ENCODE measurements around the gene FAM53B.

DNA sequence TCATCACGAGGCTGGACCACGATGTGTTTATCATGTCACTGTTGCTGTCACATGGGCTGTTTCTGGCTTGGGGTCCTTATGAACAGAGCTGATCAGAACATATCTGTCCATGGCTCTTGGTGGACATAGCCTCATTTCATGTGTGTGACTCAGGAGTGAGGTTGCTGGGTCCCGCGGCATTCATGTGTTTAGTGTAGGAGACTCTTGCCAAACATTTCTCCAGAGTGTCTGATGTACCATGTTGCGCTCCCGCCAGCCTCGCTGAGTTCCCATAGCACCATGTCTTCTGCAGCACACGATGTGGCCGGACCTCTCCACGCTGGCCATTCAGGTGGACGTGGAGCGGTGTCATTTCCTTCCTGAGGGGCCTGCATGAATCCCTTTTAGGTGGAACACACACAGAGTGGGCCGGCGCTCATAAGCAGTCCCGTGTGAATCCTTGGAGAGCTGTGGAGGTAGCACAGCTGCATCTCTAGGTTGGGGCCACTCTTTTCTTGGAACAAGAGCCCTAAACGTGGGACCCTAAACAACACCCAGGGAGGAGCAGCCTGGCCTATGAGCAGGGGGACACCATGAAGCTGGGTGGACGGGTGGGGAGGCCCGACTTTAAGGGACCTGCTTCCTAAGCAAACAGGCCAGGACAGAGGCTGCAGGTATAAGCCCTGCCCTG, 147.9 kb downstream of the FAM53B start:
- TF ChIP-seq, protein P1, sequence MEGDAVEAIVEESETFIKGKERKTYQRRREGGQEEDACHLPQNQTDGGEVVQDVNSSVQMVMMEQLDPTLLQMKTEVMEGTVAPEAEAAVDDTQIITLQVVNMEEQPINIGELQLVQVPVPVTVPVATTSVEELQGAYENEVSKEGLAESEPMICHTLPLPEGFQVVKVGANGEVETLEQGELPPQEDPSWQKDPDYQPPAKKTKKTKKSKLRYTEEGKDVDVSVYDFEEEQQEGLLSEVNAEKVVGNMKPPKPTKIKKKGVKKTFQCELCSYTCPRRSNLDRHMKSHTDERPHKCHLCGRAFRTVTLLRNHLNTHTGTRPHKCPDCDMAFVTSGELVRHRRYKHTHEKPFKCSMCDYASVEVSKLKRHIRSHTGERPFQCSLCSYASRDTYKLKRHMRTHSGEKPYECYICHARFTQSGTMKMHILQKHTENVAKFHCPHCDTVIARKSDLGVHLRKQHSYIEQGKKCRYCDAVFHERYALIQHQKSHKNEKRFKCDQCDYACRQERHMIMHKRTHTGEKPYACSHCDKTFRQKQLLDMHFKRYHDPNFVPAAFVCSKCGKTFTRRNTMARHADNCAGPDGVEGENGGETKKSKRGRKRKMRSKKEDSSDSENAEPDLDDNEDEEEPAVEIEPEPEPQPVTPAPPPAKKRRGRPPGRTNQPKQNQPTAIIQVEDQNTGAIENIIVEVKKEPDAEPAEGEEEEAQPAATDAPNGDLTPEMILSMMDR (IDR thresholded peaks at IDR 0.05) = no peak
- no peak for TF ChIP-seq POLR2A (IDR thresholded peaks at IDR 0.05)
- no peak for TF ChIP-seq EP300 (IDR thresholded peaks at IDR 0.05)

All from tibial nerve (tissue), 4 donors.